Measurements from ENCODE around the gene BDKRB2.

BDKRB2 gene

DNA sequence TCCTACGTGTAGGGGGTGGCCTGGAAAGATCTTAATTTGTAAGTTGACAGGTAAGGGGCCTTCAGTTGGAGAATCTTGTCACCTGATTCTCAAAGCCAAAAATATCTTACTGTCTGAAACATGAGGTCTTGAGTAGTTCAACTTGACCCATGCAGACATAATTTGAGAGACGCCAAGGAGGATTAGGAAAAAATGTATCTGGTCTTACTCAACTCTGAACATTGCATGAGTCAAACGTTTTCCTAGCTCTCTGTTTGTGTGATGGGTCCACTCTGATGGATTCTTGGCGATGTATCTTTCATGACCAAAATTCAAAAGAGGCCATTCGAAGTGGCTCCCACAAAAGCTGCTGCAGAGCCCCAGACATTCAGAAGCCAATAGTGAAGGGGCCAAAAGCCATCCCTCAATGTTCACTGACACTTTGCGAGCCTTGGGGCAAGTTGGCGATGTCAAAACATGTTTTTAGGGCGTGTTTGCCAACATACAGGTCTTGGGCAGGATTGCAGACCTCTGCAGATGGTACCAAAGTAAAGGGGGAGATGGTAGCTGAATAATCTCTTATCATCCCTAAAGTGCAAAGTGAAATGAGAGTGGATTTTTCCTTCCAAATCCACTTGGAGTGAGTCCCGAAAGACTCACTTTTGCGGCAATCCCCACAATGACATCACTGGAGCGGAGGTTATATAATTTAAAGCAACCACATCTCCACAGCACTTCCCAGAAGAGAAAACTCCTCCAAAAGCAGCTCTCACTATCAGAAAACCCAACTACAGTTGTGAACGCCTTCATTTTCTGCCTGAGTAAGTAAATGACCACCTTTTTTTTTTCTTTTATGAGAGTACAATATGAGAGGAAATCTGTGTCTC, 51.1 kb downstream of the BDKRB2 start, which contains the start of gene BDKRB1:
Gene BDKRB1, plus strand, starts transcription at position 710 of the 866 bp plus-strand sequence. CDS start 7,473 bp downstream, outside the sequence.
- no peak for DNase-seq

- no peak for DNase-seq
Measured at GRCh38 chr14:96256407-96256806, 51.8 kb downstream of the BDKRB2 start.

DNA sequence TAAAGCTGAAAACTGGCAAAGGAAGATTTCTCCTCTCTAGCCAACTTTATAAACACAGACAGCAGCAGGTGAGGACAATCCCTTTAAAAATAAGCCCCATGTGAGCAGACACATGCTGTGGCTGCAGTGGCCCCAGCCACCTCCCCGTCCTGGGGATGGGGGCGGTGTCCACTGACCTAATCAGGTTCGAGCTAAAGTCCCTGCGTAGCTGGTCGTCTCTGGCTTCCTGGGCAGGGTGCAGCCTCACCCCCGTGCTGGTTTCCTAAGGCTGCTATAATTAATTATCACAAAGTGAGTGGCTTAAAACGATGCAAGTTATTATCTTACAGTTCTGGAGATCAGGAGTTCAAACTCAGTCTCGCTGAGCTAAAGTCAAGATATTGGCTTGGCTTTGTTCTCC, 52.4 kb downstream of the BDKRB2 start:
- no peak for DNase-seq

- DNase-seq: no peak
Measured at GRCh38 chr14:96257900-96258299, 53.3 kb downstream of the BDKRB2 start.

- no peak for DNase-seq
Measured at GRCh38 chr14:96260341-96260821, 55.7 kb downstream of the BDKRB2 start.

- no peak for DNase-seq
Measured at GRCh38 chr14:96261053-96261452, 56.4 kb downstream of the BDKRB2 start.

DNA sequence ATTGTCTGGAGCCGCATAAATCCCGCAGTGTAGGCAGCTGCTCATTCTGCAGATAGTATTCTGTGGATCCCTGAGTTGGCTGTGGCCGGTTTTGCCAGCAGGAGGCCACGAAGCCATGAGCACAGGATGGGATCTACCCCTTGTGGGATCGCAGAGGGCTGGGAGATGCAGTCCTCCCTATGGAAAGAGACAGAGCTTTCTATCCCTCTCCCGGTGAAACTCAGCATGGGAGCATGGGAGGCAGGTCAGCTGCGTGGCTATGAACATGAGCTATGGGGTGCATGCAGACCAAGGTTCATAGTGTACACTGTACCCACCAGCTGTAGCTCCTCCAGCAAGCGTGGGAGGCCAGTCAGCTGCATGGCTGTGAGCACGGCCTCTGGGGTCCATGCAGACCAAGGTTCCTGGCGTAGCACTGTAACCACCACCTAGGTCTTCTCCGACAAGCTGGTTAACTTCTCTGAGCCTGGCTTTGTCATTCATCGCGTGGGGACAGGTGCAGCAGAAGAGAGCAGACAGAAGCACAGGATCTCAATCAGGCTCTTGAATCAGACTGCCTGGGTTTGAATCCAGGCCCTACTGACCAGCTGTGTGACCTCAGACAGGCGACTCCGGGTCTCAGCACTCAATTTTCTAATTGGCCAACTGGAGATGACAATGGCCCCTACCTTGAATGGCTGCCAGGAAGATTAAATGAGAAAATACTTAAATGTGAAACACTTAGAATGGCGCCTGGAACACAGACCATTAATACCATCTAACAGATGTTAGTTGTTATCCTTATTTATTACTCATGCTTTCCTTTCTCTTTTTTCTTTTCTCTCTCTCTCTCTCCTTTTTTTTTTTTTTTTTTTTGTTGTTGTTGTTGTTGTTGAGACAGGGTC, 57.4 kb downstream of the BDKRB2 start:
- DNase-seq: no peak

DNA sequence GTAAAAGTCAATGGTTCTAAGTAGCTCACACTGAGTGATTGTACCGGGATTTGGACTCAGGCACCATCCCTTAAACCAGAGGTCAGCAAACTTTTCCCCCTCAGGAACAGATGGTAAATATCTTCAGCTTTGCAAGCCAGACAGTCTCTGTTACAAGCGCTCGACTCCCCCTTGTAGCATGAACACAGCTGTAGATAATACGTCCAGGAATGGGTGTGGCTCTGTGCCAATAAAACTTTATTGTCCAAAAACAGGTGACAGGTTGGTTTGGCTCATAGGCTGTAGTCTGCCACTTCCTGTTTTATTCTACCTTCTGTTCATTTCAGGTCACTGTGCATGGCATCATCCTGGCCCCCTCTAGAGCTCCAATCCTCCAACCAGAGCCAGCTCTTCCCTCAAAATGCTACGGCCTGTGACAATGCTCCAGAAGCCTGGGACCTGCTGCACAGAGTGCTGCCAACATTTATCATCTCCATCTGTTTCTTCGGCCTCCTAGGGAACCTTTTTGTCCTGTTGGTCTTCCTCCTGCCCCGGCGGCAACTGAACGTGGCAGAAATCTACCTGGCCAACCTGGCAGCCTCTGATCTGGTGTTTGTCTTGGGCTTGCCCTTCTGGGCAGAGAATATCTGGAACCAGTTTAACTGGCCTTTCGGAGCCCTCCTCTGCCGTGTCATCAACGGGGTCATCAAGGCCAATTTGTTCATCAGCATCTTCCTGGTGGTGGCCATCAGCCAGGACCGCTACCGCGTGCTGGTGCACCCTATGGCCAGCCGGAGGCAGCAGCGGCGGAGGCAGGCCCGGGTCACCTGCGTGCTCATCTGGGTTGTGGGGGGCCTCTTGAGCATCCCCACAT, 58.9 kb downstream of the BDKRB2 start:
- no peak for DNase-seq

- no peak for DNase-seq
Measured at GRCh38 chr14:96264200-96264553, 59.5 kb downstream of the BDKRB2 start.

DNA sequence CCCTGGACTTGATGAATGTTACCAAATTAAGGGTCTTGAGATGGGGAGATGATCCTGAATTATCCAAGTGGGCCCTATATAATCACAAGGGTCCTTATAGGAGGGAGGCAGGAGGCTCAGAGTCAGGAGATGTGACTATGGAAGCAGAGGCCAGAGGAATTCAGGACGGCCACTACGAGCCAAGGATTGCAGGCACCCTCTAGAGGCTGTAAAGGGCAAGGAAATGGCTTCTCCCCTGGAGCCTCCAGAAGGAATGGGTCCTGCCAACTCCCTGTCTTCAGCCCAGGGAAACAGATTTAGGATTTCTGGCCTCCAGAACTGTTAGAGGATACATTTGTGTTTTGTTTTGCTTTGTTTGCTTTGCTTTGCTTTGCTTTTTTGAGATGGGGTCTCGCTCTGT, 60.2 kb downstream of the BDKRB2 start:
- DNase-seq: no peak

- no peak for DNase-seq
Measured at GRCh38 chr14:96265383-96266095, 60.9 kb downstream of the BDKRB2 start.

- no peak for DNase-seq
Measured at GRCh38 chr14:96267336-96267735, 62.7 kb downstream of the BDKRB2 start.

GRCh38 chr14:96267916-96268315, 63.3 kb downstream of the BDKRB2 start:
- DNase-seq: no peak

DNA sequence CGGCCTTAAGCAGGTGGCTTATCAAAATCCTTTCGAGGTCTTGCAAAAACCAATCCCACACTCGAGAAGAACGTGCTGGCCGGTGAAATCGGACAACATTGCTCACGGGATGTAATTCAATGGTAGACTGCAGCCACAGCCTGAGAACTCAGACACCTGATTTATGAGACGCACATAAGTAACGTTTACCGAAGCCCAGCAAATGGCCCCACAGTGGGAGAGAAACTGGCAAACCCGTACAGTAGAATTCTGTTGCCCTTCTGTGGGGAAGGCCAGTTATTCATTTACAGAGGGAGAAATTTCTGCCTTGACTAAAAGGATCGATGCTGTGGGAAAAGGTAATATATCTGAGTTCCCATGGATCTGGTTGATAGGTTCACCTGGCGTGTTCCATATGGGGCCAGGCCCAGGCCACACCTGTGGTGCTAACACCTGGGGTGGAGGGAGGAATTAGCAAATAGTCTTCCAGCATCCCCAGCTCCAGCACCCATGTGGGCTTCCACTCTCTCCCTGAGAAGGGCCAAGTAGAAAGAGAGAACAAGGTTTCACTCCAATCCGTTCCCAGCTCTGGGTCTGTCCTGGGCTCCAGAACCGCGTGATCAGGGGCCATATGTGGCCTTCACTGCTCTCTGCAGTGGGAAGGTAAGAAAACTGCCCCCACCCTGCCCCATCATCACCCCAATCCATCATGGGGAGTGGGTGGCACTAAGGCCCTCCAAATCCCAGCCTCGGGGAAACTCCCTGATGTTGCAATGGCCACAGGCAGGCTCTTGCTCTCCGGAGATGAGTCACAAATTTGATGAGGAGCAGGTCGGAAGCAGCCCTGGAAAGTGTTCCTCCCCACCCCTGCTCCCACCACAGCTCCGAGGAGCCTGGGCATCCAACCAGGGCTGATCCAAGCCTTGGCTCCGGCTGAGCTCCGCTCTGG, 64.1 kb downstream of the BDKRB2 start:
- no peak for DNase-seq

DNA sequence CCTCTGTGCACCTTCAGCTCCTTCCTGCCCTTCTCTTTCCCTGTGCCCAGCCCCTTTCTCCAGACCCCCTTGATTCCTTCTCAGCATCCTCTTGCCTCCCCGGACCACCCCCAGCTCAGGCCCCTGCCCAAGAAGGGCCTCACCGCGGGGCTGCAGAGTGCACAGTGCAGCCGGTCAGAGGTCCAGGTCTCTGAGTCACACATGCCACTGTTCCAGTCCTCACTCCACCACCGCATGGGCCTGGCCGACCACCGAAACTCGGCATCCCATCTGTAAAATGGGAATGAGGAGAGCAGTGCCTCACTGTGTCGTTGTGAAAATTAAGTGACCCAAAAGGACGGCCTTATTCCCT, 64.7 kb downstream of the BDKRB2 start:
- no peak for DNase-seq

DNA sequence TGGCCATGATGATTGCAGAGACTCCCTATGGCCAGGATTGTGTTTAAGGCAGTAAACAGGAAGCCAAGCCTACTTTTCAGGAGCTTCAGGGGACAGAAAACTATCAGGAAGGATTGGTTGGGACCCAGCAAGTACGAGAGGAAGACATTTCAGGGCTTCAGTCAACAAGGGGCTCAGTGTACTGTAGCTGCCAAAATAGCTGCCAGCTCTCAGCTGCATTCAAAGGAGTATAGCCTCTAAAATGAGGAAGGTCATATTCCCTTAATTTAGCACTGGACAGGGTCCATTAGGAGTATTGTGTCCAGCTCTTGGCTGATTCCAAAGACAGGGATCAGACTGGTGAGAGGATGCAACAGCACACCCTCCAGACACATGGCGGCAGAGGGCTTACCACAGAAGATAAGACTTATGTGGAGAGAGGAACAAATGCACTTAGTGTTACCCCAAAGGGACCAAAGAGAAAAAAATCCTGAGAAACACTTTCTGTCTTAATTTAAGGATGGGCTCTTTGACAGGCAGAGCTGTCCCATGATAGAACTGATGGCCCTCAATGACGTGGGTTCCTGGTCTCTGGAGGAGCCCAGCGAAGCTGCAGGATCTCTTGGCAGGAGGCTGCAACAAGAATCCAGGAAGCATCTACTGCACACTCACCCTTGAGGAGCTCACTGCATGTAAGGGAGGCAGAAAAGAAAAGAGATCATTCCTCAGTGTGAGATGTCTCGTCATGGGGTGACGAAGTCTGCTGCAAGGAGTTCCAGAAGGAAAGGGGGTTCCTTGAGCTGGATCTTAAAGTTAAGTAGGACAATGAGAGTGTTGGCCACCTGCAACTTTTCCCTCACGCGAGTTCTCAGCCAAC, 66.2 kb downstream of the BDKRB2 start:
- no peak for DNase-seq

DNA sequence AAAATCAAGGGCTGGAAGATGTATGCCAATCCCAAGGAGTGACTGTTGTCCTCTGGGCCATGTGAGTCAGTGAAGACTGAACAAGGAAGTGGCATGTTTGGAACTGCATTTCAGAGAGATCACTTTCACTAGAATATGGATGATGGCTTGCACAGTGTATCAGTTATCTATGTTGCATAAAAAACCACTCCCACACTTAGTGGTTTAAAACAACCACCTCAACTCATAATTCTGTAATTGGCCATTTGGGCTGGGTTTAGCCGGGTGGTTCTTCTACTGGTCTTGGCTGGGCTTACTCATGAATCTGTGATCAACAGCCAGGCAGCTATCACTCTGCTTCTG, 66.8 kb downstream of the BDKRB2 start:
- no peak for DNase-seq

GRCh38 chr14:96272777-96273473, 68.3 kb downstream of the BDKRB2 start:
- no peak for DNase-seq

DNA sequence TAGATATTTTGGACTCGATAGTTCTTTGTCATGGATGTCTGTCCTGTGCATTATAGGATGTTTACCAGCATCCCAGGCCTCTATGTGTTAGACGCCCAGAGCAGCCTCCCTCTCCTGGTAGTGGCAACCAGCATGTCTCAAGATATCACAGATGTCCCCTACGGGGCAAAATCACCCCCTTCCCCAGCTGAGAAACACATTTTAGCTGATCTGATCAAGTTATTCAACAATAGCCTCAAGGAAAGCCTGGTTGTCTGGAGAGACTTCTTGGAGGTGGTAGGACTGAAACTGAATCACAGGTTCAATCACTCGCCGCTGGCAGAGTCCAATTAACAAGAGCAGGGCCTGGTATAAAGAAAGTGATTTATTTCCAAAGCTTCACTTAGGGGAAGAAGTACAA, 69.0 kb downstream of the BDKRB2 start:
- no peak for DNase-seq

- DNase-seq: no peak
Measured at GRCh38 chr14:96274122-96274521, 69.5 kb downstream of the BDKRB2 start.
